Ascending aorta (tissue), 2 donors: ENCODE measurements around the gene RNF157. TPM values are rescaled to one million over a fixed set of nuclear protein-coding genes. Genes with fewer than 3 reads are reported as not detected.

Source experiments
- DNase-seq, 2 donors: peaks; one replicate each; pipeline ENCODE4 v3.0.0-alpha.2; 2019; ENCODE audit warnings: low spot score in 2 of 2
- H3K27ac ChIP-seq, 2 donors: fragments of 200-600 bp; sonication (generic); one replicate each; pipeline ENCODE4 v1.5.1; 2016 to 2017; ENCODE audit warnings: mild to moderate bottlenecking in 1 of 2
- H3K27me3 ChIP-seq: fragments of 200-600 bp; sonication (generic); one replicate; pipeline ENCODE4 v1.5.1; 2017
- H3K36me3 ChIP-seq, 2 donors: fragments of 200-600 bp; sonication (generic); one replicate each; pipeline ENCODE4 v1.5.1; 2016
- H3K4me1 ChIP-seq, 2 donors: fragments of 200-600 bp; sonication (generic); one replicate each; pipeline ENCODE4 v1.5.1; 2016 to 2017; ENCODE audit warnings: mild to moderate bottlenecking in 1 of 2
- H3K4me3 ChIP-seq, 2 donors: fragments of 200-600 bp; sonication (generic); one replicate each; pipeline ENCODE4 v1.5.1; 2016 to 2017; ENCODE audit warnings: mild to moderate bottlenecking in 1 of 2
- H3K9me3 ChIP-seq, 2 donors: fragments of 200-600 bp; sonication (generic); one replicate each; pipeline ENCODE4 v1.5.1; 2016
- intact Hi-C: fragments of 100-400 bp; cut with DNase I; formaldehyde crosslinking; loops from one replicate; pipeline ENCODE4 v1.15.1; 2023
- total RNA-seq: library from RNA; depleted of rRNA; stranded (reverse); fragments of >200 nt; gene quantifications from one replicate; pipeline ENCODE4 v1.1.0, GENCODE V29; 2016
- TF ChIP-seq, protein P1 (sequence below), 3 experiments: fragments of 200-600 bp in 2 of 3; fragments of 450-650 bp in 1 of 3; sonication (generic) in 2 of 3; IDR thresholded peaks; one replicate each; pipeline ENCODE4 v1.5.1; 2016 to 2019; ENCODE audit warnings: antibody characterized with exemption in 3 of 3, mild to moderate bottlenecking in 1 of 3, moderate library complexity in 1 of 3

Gene RNF157
- total RNA-seq, 1 donor from 2014 or later, result 2.4 TPM

DNA sequence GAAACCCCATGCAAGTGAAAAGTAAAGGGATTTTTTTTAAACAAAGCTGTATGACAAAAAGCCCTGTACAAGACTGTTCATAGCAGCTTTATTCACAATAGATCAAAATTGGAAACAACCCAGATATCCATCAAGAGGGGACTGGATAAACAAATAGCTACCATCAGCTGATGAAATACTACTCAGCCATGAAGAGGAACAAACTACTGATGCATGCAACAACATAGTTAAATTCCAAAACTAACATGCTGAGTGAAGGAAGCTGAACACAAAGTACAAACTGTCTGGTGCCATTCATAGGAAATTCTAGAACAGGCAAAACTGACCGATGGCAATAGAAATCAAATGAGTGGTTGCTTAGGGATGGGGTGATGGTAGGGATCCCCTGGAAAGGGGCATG lies 114.4 kb downstream of the RNF157 start:
- intact Hi-C loops, result no loop called here
- no peaks in the 10 kb centered on the region for H3K9me3 ChIP-seq
- H3K4me1 ChIP-seq, result peaks cover 7% of the 10 kb centered on the region in 2 donors
- H3K36me3 ChIP-seq, result no peaks in the 10 kb centered on the region
- H3K27me3 ChIP-seq, result no peaks in the 10 kb centered on the region
- TF ChIP-seq, protein P1, sequence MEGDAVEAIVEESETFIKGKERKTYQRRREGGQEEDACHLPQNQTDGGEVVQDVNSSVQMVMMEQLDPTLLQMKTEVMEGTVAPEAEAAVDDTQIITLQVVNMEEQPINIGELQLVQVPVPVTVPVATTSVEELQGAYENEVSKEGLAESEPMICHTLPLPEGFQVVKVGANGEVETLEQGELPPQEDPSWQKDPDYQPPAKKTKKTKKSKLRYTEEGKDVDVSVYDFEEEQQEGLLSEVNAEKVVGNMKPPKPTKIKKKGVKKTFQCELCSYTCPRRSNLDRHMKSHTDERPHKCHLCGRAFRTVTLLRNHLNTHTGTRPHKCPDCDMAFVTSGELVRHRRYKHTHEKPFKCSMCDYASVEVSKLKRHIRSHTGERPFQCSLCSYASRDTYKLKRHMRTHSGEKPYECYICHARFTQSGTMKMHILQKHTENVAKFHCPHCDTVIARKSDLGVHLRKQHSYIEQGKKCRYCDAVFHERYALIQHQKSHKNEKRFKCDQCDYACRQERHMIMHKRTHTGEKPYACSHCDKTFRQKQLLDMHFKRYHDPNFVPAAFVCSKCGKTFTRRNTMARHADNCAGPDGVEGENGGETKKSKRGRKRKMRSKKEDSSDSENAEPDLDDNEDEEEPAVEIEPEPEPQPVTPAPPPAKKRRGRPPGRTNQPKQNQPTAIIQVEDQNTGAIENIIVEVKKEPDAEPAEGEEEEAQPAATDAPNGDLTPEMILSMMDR (IDR thresholded peaks at IDR 0.05), result no peak
- no peak for DNase-seq
- H3K27ac ChIP-seq, result no peak overlapping the region
- H3K4me3 ChIP-seq, result no peak overlapping the region

DNA sequence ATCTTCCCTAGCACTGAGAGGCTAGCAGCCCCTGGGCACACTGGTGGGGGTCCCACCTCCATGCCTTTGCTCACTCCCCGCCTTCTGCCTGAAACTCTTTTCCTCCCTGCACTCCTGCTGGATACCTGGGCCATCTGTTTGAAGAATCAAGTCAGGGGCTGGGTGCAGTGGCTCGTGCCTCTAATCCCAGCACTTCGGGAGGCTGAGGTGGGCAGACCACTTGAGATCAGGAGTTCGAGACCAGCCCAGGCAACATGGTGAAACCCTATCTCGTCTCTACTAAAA lies 115.0 kb downstream of the RNF157 start:
- intact Hi-C loops, result no loop called here
- TF ChIP-seq, protein P1 (IDR thresholded peaks at IDR 0.05), result no peak
- H3K36me3 ChIP-seq, result no peaks in the 10 kb centered on the region
- peaks cover 7% of the 10 kb centered on the region in 2 donors for H3K4me1 ChIP-seq
- H3K27ac ChIP-seq, result no peak overlapping the region
- H3K27me3 ChIP-seq, result no peaks in the 10 kb centered on the region
- DNase-seq, result no peak
- no peak overlapping the region for H3K4me3 ChIP-seq
- no peaks in the 10 kb centered on the region for H3K9me3 ChIP-seq

DNA sequence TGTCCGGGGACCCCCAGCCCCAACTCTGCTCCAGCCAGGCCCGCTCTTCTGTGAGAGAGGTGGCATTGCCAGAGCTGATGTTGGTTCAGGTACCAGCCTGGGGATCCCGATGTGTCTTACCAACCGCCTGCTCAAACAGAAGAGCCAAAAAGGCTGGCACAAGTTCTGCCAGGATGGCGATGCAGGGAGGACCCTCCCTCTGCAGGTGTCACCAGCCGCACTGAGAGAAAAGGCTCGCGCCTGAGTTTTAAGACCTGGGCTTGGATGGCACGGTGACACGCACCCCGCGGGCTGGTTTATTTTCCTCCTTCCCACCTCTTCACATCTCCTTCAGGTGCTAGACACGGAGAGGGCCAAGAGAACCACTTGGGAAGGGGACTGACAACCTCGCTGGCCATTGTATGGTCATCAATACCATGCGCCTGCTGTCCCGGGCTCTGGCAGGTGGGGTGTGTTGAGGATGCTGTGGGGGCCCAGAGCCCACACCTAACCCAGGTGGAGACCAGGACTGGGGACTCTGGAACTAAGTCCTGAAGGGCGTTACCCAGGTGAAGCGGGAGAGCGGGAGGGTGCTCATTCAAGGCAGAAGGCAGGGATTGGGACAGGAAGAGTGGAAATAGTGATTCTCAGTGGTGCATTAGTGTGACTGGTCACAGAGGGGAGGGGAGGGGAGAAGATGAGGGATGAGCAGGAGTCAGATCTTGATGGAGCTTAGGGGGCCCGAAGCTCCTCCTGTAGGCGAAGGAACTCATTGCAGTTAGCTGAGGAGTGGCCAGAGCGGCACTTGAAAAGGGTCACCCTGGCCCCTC lies 115.5 kb downstream of the RNF157 start:
- no peaks in the 10 kb centered on the region for H3K27me3 ChIP-seq
- intact Hi-C loops, result loop anchor here (5.0 kb wide), 1 partner anchor 173 kb away; no protein-coding TSS in a partner anchor
- H3K4me1 ChIP-seq, result peaks cover 7% of the 10 kb centered on the region in 2 donors
- no peak overlapping the region for H3K4me3 ChIP-seq
- H3K27ac ChIP-seq, result no peak overlapping the region
- DNase-seq, result no peak
- TF ChIP-seq, protein P1 (IDR thresholded peaks at IDR 0.05), result no peak
- no peaks in the 10 kb centered on the region for H3K36me3 ChIP-seq
- H3K9me3 ChIP-seq, result no peaks in the 10 kb centered on the region

DNA sequence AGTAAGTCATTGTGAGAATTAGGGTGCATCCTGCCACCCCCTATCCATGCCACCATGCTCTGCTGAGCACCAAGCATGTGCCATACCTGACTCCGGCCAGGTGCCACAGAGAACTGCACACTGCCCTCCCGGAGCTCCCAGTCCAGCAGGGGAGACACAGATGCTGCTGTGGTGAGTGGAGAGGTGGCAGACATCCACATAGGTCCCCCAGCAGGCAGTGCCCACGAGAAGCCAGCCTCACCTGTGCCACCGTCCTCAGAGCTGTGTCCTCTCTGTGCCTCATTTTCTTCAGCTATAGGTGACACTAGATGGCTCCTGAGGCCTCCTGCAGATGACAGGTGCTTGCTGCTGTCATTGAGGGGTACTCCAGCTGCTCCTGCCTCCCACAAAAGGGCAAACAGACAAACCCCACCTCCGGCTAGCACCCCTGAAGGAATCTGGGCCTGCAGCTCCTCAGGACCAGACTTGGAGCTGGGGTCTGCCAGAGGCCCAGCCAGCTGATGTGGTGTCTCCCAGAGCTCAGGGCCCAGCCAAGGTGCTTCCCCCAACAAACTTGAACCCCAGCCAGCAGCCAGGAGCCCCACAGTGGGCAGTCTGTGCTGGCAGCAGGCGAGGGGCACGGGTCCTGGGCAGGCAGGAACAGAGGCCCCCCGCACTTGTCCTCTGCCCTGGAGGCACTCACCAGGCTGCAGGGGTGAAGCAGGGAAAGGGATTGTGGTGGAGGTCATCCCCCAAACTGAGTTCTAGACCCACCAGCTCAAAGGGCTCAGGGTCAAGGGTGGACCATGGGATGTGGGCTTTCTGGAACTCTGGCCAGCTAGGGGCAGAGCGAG lies 116.3 kb downstream of the RNF157 start:
- Histone ChIP-seq H3K4me3 (no peak overlapping the region), H3K27me3 (no peaks in the 10 kb centered on the region), H3K36me3 (no peaks in the 10 kb centered on the region), H3K4me1 (peaks cover 7% of the 10 kb centered on the region in 2 donors), H3K27ac (no peak overlapping the region), H3K9me3 (no peaks in the 10 kb centered on the region)
- intact Hi-C loops, result loop anchor here (5.0 kb wide), 1 partner anchor 173 kb away; no protein-coding TSS in a partner anchor
- TF ChIP-seq, protein P1 (IDR thresholded peaks at IDR 0.05), result no peak
- no peak for DNase-seq

DNA sequence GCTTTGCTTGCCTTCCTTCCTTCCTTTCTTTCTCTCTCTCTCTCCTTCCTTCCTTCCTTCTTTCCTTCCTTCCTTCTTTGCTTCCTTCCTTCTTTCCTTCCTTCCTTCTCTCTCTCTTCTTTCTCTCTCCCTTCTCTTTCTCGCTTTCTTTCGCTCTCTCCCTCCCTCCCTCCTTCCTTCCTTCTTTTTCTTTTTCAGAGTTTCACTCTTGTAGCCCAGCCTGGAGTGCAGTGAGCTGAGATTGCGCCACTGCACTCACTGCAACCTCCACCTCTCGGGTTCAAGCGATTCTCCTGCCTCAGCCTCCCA lies 117.1 kb downstream of the RNF157 start:
- H3K4me3 ChIP-seq, result no peak overlapping the region
- intact Hi-C loops, result loop anchor here (5.0 kb wide), 1 partner anchor 174 kb away; no protein-coding TSS in a partner anchor
- H3K36me3 ChIP-seq, result no peaks in the 10 kb centered on the region
- no peak for DNase-seq
- TF ChIP-seq, protein P1 (IDR thresholded peaks at IDR 0.05), result no peak
- H3K27ac ChIP-seq, result no peak overlapping the region
- H3K27me3 ChIP-seq, result no peaks in the 10 kb centered on the region
- no peaks in the 10 kb centered on the region for H3K9me3 ChIP-seq
- peaks cover 7% of the 10 kb centered on the region in 2 donors for H3K4me1 ChIP-seq
